Naive B cell (primary cell): ENCODE results near the gene LRIT1. TPM values are rescaled to one million over a fixed set of nuclear protein-coding genes. Genes with fewer than 3 reads are reported as not detected.
"Not testable (repeated sequence)": the region's sequence is repeated elsewhere in the genome, so short reads cannot be mapped to it uniquely, and the experiment has no call there.

Experiments used
- ATAC-seq, 2 donors: fragments of 150-1000 bp; cut with Tn5 transposase; 2 replicates each; pipeline ENCODE4 v1.10.0; 2021; ENCODE audit warnings: low read depth in 2 of 2, mild to moderate bottlenecking in 2 of 2, moderate library complexity in 2 of 2
- DNase-seq: peaks from one replicate; pipeline ENCODE4 v3.0.0; 2022
- H3K27ac Mint-ChIP-seq, 6 donors: one replicate each; pipeline ENCODE4 v1.8.0; 2020 to 2022; ENCODE audit warnings: mild to moderate bottlenecking in 6 of 6, mixed read lengths in 6 of 6, moderate library complexity in 5 of 6, inconsistent platforms in 2 of 6
- H3K27me3 Mint-ChIP-seq, 3 donors: one replicate each; pipeline ENCODE4 v1.8.0; 2021 to 2022; ENCODE audit warnings: mixed read lengths in 3 of 3, mild to moderate bottlenecking in 1 of 3
- H3K36me3 Mint-ChIP-seq, 2 donors: one replicate each; pipeline ENCODE4 v1.8.0; 2020 to 2022; ENCODE audit warnings: mixed read lengths in 2 of 2, inconsistent platforms in 1 of 2, mild to moderate bottlenecking in 1 of 2
- H3K4me1 Mint-ChIP-seq, 3 donors: one replicate each; pipeline ENCODE4 v1.8.0; 2020 to 2022; ENCODE audit warnings: mixed read lengths in 3 of 3, inconsistent platforms in 1 of 3, mild to moderate bottlenecking in 1 of 3, moderate library complexity in 1 of 3
- H3K4me3 Mint-ChIP-seq, 8 donors: one replicate each; pipeline ENCODE4 v1.8.0; 2020 to 2022; ENCODE audit warnings: mild to moderate bottlenecking in 8 of 8, mixed read lengths in 8 of 8, moderate library complexity in 8 of 8, inconsistent platforms in 2 of 8
- H3K9me3 Mint-ChIP-seq, 7 donors: one replicate each; pipeline ENCODE4 v1.8.0; 2020 to 2022; ENCODE audit warnings: mixed read lengths in 7 of 7, mild to moderate bottlenecking in 5 of 7, inconsistent platforms in 2 of 7, moderate library complexity in 1 of 7
- polyA plus RNA-seq, 6 donors: library from polyadenylated mRNA; unstranded; fragments of 300-500 nt; fragmentation: Illumina TruSeq; gene quantifications; one replicate each; pipeline ENCODE4 v1.2.3, GENCODE V29; 2021; ENCODE audit warnings: low read depth in 6 of 6

LRIT1 gene, protein sequence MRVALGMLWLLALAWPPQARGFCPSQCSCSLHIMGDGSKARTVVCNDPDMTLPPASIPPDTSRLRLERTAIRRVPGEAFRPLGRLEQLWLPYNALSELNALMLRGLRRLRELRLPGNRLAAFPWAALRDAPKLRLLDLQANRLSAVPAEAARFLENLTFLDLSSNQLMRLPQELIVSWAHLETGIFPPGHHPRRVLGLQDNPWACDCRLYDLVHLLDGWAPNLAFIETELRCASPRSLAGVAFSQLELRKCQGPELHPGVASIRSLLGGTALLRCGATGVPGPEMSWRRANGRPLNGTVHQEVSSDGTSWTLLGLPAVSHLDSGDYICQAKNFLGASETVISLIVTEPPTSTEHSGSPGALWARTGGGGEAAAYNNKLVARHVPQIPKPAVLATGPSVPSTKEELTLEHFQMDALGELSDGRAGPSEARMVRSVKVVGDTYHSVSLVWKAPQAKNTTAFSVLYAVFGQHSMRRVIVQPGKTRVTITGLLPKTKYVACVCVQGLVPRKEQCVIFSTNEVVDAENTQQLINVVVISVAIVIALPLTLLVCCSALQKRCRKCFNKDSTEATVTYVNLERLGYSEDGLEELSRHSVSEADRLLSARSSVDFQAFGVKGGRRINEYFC
- polyA plus RNA-seq, result not detected

DNA sequence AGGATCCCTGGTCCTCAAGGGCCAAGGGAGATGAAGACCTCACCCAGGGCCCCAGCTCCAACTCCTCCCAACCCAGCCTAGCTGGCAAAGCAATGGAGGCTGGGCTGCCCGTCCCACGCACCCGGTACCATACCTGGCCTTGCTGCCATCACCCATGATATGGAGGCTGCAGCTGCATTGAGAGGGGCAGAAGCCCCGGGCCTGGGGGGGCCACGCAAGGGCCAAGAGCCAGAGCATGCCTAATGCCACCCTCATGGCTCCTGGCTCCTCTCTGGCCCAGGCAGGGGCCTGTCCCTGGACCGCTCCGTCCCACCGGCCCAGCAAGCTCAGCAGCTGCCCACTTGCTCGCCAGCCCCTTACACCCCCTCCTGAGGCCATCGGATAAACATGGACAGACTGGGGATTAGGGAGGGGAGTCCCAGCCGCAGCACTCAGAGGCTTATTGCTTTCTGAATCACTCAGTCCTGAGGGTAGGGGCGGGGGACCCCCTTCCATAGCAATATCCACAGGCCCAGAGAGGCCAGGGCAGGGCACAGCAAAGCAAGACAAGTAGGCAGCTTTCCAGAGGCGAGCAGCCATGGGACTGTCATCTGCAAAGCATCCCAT, at the start of gene LRIT1:
TSS of gene LRIT1 (minus strand) at position 362 of the 606 bp plus-strand sequence. CDS start at position 255, 107 bp downstream.
- ATAC-seq (no peak), DNase-seq (no peak)
- Mint-ChIP-seq H3K27me3 (peaks cover 12 to 38% (median 16%) of the 10 kb centered on the region in 3 donors), H3K4me3 (no peak within 1 kb of the TSS), H3K27ac (no peak within 1 kb of the TSS), H3K36me3 (peaks cover 0 to 5% of the 10 kb centered on the region in 2 donors), H3K9me3 (peaks cover 0 to 5% (median 0%) of the 10 kb centered on the region in 7 donors), H3K4me1 (no peaks in the 10 kb centered on the region)

DNA sequence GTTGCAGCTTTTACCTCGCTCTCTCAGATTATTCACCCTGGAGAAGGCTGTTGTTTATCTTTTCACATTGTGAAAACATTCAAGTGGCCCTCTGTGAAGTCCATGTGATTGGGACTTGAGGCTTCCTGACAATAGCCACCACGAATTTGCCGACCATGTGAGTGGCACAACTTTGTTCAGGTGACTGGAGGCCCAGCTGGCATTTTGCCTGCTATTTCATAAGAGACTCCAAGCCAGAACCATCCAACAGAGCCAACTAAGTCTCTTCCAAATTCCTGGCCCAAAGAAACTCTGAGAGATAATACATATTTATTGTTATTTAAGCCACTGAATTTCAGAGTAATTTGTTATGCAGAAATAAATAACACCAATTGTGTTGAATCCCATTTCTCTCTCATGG, 48.9 kb upstream of the LRIT1 start:
- ATAC-seq (no peak), DNase-seq (no peak)
- no peaks in the 10 kb centered on the region for H3K4me1 Mint-ChIP-seq
- peaks cover 5 to 11% (median 9%) of the 10 kb centered on the region in 3 donors for H3K27me3 Mint-ChIP-seq
- no peak overlapping the region for H3K4me3 Mint-ChIP-seq
- H3K36me3 Mint-ChIP-seq, result no peaks in the 10 kb centered on the region
- H3K27ac Mint-ChIP-seq, result no peak overlapping the region
- peaks cover 0 to 2% (median 0%) of the 10 kb centered on the region in 7 donors for H3K9me3 Mint-ChIP-seq

DNA sequence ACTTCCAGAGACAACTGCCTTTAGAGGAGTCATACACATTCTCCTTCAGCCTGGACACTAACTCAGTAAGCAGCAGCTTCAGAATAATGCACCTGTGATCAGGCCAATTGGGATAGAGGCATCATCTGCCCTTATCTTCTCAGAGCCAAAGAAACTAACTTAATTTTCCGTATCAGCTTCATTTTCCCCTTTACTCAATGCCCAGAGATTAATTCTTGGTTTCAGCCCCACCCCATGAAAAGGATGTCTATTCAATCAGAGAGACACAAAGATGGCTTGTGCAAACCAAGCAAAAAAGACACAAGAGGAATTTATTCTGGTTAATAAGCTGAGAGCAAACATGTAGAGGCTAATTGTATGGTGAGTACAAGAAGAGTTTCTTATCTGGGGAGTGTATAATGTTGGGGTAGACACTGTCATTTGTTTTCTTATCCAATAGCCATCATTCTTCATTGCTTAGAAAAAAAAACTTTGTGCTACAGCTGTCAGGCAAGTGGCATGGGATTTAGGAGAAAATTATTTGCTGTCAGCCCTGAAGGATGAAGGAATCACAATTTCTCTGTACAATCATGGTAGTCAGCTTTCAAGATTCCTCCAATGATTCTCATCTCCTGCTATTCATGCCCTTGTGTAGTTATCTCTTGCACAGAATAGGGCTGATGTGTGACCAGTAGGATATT, 48.3 kb upstream of the LRIT1 start:
- peaks cover 4 to 11% (median 9%) of the 10 kb centered on the region in 3 donors for H3K27me3 Mint-ChIP-seq
- ATAC-seq, result no peak

DNA sequence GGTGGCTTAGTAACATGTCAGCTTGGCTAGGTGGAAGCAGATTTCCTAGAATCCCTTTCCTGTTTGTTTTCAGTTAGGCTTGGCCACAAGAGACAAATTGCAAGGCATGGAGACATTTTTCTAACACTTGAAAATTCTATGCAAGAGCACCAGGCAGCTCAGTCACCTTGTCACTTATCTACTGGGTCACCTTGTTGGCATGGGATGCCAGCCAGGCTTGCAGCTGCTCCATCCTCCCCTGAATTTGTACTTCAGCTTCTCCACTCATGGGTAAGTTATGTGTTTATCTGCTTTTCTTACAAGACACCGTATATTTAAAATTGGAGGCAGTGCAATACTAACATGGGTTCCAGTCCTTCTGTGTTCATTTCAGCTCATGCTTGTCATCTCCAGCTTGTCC, 46.8 kb upstream of the LRIT1 start:
- DNase-seq, result no peak
- Mint-ChIP-seq H3K27ac (no peak overlapping the region), H3K9me3 (peaks cover 0 to 2% (median 0%) of the 10 kb centered on the region in 7 donors), H3K36me3 (no peaks in the 10 kb centered on the region), H3K4me3 (no peak overlapping the region), H3K4me1 (no peaks in the 10 kb centered on the region), H3K27me3 (peaks cover 0 to 11% (median 9%) of the 10 kb centered on the region in 3 donors)
- ATAC-seq, result no peak

More for the DNA sequence above, 48.3 kb upstream of the LRIT1 start:
- Mint-ChIP-seq H3K9me3 (peaks cover 0 to 2% (median 0%) of the 10 kb centered on the region in 7 donors), H3K4me1 (no peaks in the 10 kb centered on the region), H3K4me3 (no peak overlapping the region), H3K27ac (no peak overlapping the region), H3K36me3 (no peaks in the 10 kb centered on the region)
- no peak for DNase-seq

DNA sequence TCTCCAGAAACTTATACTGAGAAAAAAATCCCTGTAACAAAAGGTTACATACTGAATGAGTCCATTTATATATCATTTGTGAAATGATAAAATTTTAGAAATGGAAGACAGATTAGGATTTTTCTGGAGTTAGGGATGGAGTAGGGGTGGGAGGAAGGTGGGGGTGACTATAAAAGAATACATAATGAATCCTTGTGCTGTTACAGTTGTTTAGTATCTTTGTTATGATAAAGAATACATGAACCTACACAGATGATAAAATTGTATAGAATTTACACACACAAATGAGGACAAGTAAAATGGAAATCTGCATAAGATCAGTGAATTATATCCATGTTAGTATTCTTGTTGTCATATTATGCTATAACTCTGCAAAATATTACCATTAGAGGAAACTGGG, 45.3 kb upstream of the LRIT1 start:
- ATAC-seq (no peak), DNase-seq (no peak)
- H3K27me3 Mint-ChIP-seq, result peaks cover 0 to 11% (median 9%) of the 10 kb centered on the region in 3 donors
- no peak overlapping the region for H3K4me3 Mint-ChIP-seq
- no peak overlapping the region for H3K27ac Mint-ChIP-seq
- H3K9me3 Mint-ChIP-seq, result peaks cover 0 to 2% (median 0%) of the 10 kb centered on the region in 7 donors
- H3K36me3 Mint-ChIP-seq, result no peaks in the 10 kb centered on the region
- H3K4me1 Mint-ChIP-seq, result no peaks in the 10 kb centered on the region

DNA sequence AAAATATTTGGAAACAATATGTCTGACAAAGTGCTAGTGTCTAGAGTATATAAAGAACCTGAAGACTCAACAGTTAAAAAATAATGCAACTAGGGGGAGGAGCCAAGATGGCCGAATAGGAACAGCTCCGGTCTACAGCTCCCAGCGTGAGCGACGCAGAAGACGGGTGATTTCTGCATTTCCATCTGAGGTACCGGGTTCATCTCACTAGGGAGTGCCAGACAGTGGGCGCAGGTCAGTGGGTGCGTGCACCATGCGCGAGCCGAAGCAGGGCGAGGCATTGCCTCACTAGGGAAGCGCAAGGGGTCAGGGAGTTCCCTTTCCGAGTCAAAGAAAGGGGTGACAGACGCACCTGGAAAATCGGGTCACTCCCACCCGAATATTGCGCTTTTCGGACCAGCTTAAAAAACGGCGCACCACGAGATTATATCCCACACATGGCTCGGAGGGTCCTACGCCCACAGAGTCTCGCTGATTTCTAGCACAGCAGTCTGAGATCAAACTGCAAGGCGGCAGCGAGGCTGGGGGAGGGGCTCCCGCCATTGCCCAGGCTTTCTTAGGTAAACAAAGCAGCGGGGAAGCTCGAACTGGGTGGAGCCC, 38.6 kb upstream of the LRIT1 start:
- not testable (repeated sequence) for DNase-seq, H3K4me1 Mint-ChIP-seq

DNA sequence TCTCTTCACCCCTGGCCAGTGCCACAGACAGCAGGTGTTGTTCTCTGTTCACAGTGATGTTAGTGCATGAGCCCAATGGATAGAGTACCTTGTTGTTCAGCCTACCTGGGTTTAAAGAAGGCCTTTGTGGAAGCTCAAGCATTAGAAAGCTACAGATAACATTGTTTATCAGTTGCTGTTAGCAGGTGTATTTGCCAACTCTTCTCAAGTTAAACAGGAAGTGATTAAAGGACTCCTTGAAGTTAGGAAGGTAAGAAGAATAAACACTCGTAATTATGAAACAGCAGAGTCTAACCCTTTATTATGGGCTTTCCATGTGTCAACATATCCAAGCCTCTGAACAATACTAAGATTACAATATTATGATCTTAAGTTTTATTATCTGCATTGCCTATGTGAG, 29.4 kb upstream of the LRIT1 start:
- H3K27ac Mint-ChIP-seq, result peak overlapping the region in 1 of 6 donors; percentile 26
- DNase-seq (no peak), ATAC-seq (no peak)
- H3K4me1 Mint-ChIP-seq, result no peaks in the 10 kb centered on the region
- no peaks in the 10 kb centered on the region for H3K36me3 Mint-ChIP-seq
- H3K27me3 Mint-ChIP-seq, result peaks cover 24 to 37% (median 32%) of the 10 kb centered on the region in 3 donors
- no peaks in the 10 kb centered on the region for H3K9me3 Mint-ChIP-seq
- H3K4me3 Mint-ChIP-seq, result no peak overlapping the region

More for the DNA sequence above, 38.6 kb upstream of the LRIT1 start:
- Mint-ChIP-seq H3K4me3 (peak overlapping the region in 1 of 8 donors; percentile 40), H3K27me3 (peaks cover 25 to 43% (median 43%) of the 10 kb centered on the region in 3 donors)
- H3K27ac Mint-ChIP-seq, ATAC-seq, H3K9me3 Mint-ChIP-seq, H3K36me3 Mint-ChIP-seq: not testable (repeated sequence)

DNA sequence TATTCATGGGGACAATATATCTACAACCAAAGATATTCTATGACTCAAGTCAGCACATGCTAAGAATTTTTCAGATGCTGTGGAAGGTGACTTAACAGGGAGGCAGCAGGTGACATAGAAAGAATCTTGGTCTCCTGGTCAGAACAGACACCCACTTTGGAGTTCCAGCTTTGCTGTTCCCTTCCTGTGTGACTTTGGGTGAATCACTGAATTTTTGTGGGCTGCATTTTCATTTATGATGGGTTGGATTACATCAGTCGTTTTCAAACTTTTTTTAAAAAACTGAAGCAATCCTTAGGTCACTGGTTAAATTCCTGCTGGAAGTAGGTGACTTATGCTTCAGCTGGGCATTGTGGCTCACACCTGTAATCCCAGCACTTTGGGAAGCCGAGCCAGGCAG, 28.4 kb upstream of the LRIT1 start:
- ATAC-seq, result no peak
- H3K9me3 Mint-ChIP-seq, result no peaks in the 10 kb centered on the region
- no peak for DNase-seq
- no peak overlapping the region for H3K4me3 Mint-ChIP-seq
- no peak overlapping the region for H3K27ac Mint-ChIP-seq
- H3K36me3 Mint-ChIP-seq, result no peaks in the 10 kb centered on the region
- peaks cover 0 to 1% (median under 1%) of the 10 kb centered on the region in 3 donors for H3K4me1 Mint-ChIP-seq
- H3K27me3 Mint-ChIP-seq, result peaks cover 29 to 45% (median 31%) of the 10 kb centered on the region in 3 donors

DNA sequence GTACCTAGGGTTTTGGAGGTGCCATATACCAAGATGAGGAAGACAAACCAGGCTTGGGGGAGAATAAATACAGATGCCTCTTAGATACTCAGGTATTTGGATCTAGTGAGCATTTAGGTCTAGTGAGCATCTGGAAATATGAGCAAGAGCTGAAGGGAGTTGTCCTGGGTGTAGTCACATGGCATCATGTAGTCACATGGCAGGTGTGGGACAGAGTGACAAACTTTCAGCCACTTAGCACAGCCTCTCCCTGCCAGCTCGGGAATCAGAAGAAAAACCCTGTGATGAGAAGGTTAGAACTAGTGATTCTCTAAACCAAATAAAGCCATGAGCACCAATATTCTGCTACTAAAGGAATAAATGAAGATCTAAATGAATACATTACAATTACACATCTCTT, 27.8 kb upstream of the LRIT1 start:
- peaks cover 34 to 51% (median 37%) of the 10 kb centered on the region in 3 donors for H3K27me3 Mint-ChIP-seq
- no peak overlapping the region for H3K27ac Mint-ChIP-seq
- DNase-seq, result no peak
- no peaks in the 10 kb centered on the region for H3K9me3 Mint-ChIP-seq
- no peak overlapping the region for H3K4me3 Mint-ChIP-seq
- no peaks in the 10 kb centered on the region for H3K36me3 Mint-ChIP-seq
- H3K4me1 Mint-ChIP-seq, result peaks cover 0 to 5% (median 4%) of the 10 kb centered on the region in 3 donors
- no peak for ATAC-seq

DNA sequence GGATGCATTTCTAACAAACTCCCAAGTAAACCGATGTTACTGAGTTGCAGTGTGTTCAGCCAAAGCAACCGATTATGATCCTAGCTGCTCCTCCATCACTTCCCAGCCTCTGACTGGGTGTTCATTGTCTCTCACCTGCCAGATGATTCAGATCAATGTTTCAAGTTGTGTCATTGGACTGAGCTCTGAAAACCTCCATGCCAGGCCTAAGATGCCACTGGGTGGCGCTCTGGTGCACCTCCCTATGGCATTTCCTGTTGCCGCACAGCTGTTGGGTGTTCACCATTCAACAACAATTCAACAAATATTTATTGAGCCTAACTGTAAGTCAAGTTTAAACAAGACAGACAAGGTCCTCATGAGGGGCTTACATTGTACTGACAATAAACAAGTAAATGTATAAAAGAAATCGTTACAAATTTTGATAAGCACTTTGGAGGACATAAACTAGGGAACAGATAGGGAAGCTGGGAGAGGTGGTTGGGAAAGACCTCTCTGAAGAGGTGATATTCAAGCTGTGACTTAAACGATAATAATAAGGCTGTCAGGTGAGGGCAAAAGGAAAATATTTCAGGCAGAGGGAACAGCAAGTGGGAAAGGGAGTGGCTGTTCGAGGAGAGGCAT, 26.3 kb upstream of the LRIT1 start:
- no peak for DNase-seq
- H3K27me3 Mint-ChIP-seq, result peaks cover 39 to 66% (median 48%) of the 10 kb centered on the region in 3 donors
- H3K9me3 Mint-ChIP-seq, result no peaks in the 10 kb centered on the region
- H3K36me3 Mint-ChIP-seq, result no peaks in the 10 kb centered on the region
- no peak for ATAC-seq
- no peak overlapping the region for H3K4me3 Mint-ChIP-seq
- H3K4me1 Mint-ChIP-seq, result peaks cover 0 to 5% (median 4%) of the 10 kb centered on the region in 3 donors
- H3K27ac Mint-ChIP-seq, result peak overlapping the region in 2 of 6 donors; percentile 0 to 1

DNA sequence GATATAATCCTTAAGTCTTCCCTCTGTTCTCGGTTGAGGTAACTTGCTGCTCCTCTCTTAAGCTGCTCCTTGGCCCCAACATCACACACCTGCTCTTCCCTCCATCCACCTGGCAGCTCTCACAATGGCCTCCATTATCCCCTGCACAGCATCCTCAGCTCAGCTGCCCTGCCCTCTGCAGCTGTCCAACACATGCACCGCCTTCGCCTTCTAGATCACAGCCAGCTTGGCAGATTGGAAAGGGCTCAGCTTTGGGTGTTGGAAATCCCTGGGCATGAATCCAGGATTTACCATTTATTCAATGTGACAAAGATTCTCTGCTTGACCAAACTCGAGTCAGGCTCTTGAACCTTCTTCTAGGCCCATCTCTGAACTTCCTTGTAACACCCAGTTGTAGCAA, 24.1 kb upstream of the LRIT1 start:
- Mint-ChIP-seq H3K27ac (peak overlapping the region in 1 of 6 donors; percentile 36), H3K4me1 (peaks cover 0 to 5% (median 4%) of the 10 kb centered on the region in 3 donors), H3K4me3 (no peak overlapping the region), H3K36me3 (no peaks in the 10 kb centered on the region), H3K27me3 (peaks cover 43 to 75% (median 55%) of the 10 kb centered on the region in 3 donors), H3K9me3 (no peaks in the 10 kb centered on the region)
- no peak for ATAC-seq
- DNase-seq, result no peak

DNA sequence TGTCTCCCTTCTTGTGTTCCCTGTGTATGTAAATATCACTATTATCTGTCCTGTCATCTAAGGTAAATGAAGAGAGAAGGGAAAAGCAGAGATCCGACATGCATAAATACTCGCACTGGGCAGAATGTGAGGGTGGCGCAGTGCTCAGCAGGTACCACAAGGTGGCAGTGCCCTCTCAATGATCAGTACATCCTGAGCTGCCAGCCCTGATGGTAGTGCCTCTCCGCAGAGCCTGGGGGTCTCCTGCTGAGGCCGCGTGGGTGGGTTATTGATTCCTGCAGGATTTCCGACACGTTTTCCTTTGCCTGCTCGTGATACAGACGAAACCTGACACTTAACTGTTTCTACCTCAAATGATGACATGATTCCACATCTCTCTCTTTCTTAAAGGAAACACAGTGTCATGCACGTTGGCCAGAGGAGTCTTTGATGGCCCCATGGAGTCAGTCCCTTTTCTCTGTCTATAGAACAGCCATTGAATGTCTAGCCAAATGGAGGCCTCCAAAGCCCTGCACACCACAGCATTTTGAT, 23.3 kb upstream of the LRIT1 start:
- H3K36me3 Mint-ChIP-seq, result no peaks in the 10 kb centered on the region
- DNase-seq (peak; percentile 45), ATAC-seq (peak; percentile 74 to 82)
- no peaks in the 10 kb centered on the region for H3K9me3 Mint-ChIP-seq
- H3K4me3 Mint-ChIP-seq, result no peak overlapping the region
- no peak overlapping the region for H3K27ac Mint-ChIP-seq
- H3K27me3 Mint-ChIP-seq, result peaks cover 45 to 72% (median 53%) of the 10 kb centered on the region in 3 donors
- peaks cover 0 to 5% (median 4%) of the 10 kb centered on the region in 3 donors for H3K4me1 Mint-ChIP-seq
